Bone marrow (tissue), 2 donors: Measurements from ENCODE around the gene PIEZO1.

Experiments used
- DNase-seq, 2 donors: peaks; one replicate each; lab custom pipeline; 2025; lab: John Stamatoyannopoulos, UW

The PIEZO1 gene

GRCh38 chr16:88737298-88738150 lies 47.5 kb downstream of the PIEZO1 start:
- peak; percentile 23 to 58 for DNase-seq

GRCh38 chr16:88736496-88736895 lies 48.5 kb downstream of the PIEZO1 start:
- no peak for DNase-seq

GRCh38 chr16:88736088-88736487 lies 48.9 kb downstream of the PIEZO1 start:
- no peak for DNase-seq

GRCh38 chr16:88735616-88736015 lies 49.4 kb downstream of the PIEZO1 start:
- no peak for DNase-seq

- DNase-seq, result no peak
Observed at GRCh38 chr16:88735121-88735520, 49.9 kb downstream of the PIEZO1 start.

- DNase-seq, result no peak
Observed at GRCh38 chr16:88734361-88734728, 50.7 kb downstream of the PIEZO1 start.

GRCh38 chr16:88733630-88734360 lies 51.2 kb downstream of the PIEZO1 start:
- no peak for DNase-seq

GRCh38 chr16:88732961-88733294 lies 52.1 kb downstream of the PIEZO1 start:
- DNase-seq, result no peak

- DNase-seq, result no peak
Observed at GRCh38 chr16:88732172-88732960, 52.7 kb downstream of the PIEZO1 start.

GRCh38 chr16:88731699-88732098 lies 53.3 kb downstream of the PIEZO1 start:
- no peak for DNase-seq

- no peak for DNase-seq
Observed at GRCh38 chr16:88730632-88731607, 54.1 kb downstream of the PIEZO1 start.

GRCh38 chr16:88727871-88728270 lies 57.1 kb downstream of the PIEZO1 start:
- no peak for DNase-seq

- DNase-seq, result no peak
Observed at GRCh38 chr16:88726981-88727380, 58.0 kb downstream of the PIEZO1 start.

GRCh38 chr16:88726408-88726749 lies 58.6 kb downstream of the PIEZO1 start:
- DNase-seq, result no peak

GRCh38 chr16:88725609-88726407 lies 59.2 kb downstream of the PIEZO1 start:
- DNase-seq, result no peak

GRCh38 chr16:88724855-88725555 lies 60.0 kb downstream of the PIEZO1 start:
- no peak for DNase-seq

GRCh38 chr16:88723911-88724310 lies 61.1 kb downstream of the PIEZO1 start:
- DNase-seq, result no peak

- no peak for DNase-seq
Observed at GRCh38 chr16:88723507-88723887, 61.5 kb downstream of the PIEZO1 start.

- DNase-seq, result no peak
Observed at GRCh38 chr16:88722784-88723506, 62.1 kb downstream of the PIEZO1 start.
